CD14-positive monocyte (primary cell): ENCODE results near the gene BAD. TPM values are rescaled to one million over a fixed set of nuclear protein-coding genes. Genes with fewer than 3 reads are reported as not detected.

Experiments used
- DNase-seq, 3 donors: peaks; one replicate each; pipeline ENCODE4 v3.0.0-alpha.2; 2011 to 2022
- H2AFZ ChIP-seq: 2 replicates; pipeline ENCODE4 v1.6.0; 2012; ENCODE audit warnings: mild to moderate bottlenecking, low read depth, low read length, inconsistent platforms; ENCODE audit not compliant: insufficient read depth, poor library complexity, severe bottlenecking
- H3K27ac ChIP-seq, 2 donors: 1 replicate in 1 of 2; 2 replicates in 1 of 2; pipeline ENCODE4 v1.5.1; 2012 to 2013; ENCODE audit warnings: low read length in 2 of 2, control low read depth in 1 of 2, inconsistent platforms in 1 of 2, low read depth in 1 of 2, mild to moderate bottlenecking in 1 of 2
- H3K27me3 ChIP-seq, 2 donors: one replicate each; pipeline versions ENCODE4 v1.6.0 to v1.6.1; 2011 to 2013; ENCODE audit warnings: low read length in 2 of 2; ENCODE audit not compliant: control insufficient read depth in 2 of 2, insufficient read depth in 2 of 2
- H3K36me3 ChIP-seq, 2 donors: replicated peaks in 1 of 2; 1 replicate in 1 of 2; 2 replicates in 1 of 2; pipeline versions ENCODE4 v1.5.1 to v1.6.1; 2012 to 2013; ENCODE audit warnings: low read length in 2 of 2, control low read depth in 1 of 2, inconsistent platforms in 1 of 2, mild to moderate bottlenecking in 1 of 2; ENCODE audit not compliant: insufficient read depth in 2 of 2, control insufficient read depth in 1 of 2
- H3K4me1 ChIP-seq, 2 donors: 1 replicate in 1 of 2; 2 replicates in 1 of 2; pipeline versions ENCODE4 v1.5.1 to v1.6.1; 2012 to 2013; ENCODE audit warnings: low read length in 2 of 2, control low read depth in 1 of 2, inconsistent platforms in 1 of 2, mild to moderate bottlenecking in 1 of 2, moderate library complexity in 1 of 2; ENCODE audit not compliant: insufficient read depth in 2 of 2, control insufficient read depth in 1 of 2
- H3K4me2 ChIP-seq: replicated peaks from 2 replicates; pipeline ENCODE3; 2012; ENCODE audit warnings: low read length, moderate library complexity, mild to moderate bottlenecking; ENCODE audit not compliant: poor library complexity, severe bottlenecking; ENCODE audit errors: extremely low read depth
- H3K4me3 ChIP-seq, 3 experiments: fragments of 200-600 bp in 1 of 3; sonication (generic) in 1 of 3; replicated peaks in 1 of 3; 1 replicate in 2 of 3; 2 replicates in 1 of 3; pipeline ENCODE4 v1.5.1; 2011 to 2013; ENCODE audit warnings: low read length in 3 of 3, mild to moderate bottlenecking in 3 of 3, control low read depth in 2 of 3, low read depth in 2 of 3, inconsistent platforms in 1 of 3, moderate library complexity in 1 of 3
- H3K79me2 ChIP-seq: 2 replicates; pipeline ENCODE4 v1.6.0; 2012; ENCODE audit warnings: mild to moderate bottlenecking, control low read depth, inconsistent platforms, low read length, moderate library complexity; ENCODE audit not compliant: insufficient read depth
- H3K9ac ChIP-seq: 2 replicates; pipeline ENCODE4 v1.6.0; 2017; ENCODE audit warnings: low read length, mild to moderate bottlenecking; ENCODE audit not compliant: insufficient read depth, poor library complexity, severe bottlenecking
- H3K9me3 ChIP-seq, 2 donors: replicated peaks in 1 of 2; 1 replicate in 1 of 2; 2 replicates in 1 of 2; pipeline versions ENCODE4 v1.5.1 to v1.6.1; 2012 to 2013; ENCODE audit warnings: low read length in 2 of 2, control low read depth in 1 of 2; ENCODE audit not compliant: control insufficient read depth in 1 of 2, insufficient read depth in 1 of 2
- H4K20me1 ChIP-seq: 2 replicates; pipeline ENCODE4 v1.6.0; 2012; ENCODE audit warnings: mild to moderate bottlenecking, low read length, control low read depth, moderate library complexity; ENCODE audit not compliant: insufficient read depth
- H3K27ac Mint-ChIP-seq, 7 donors: one replicate each; pipeline ENCODE4 v1.8.0; 2020; ENCODE audit warnings: mild to moderate bottlenecking in 7 of 7, mixed read lengths in 7 of 7, moderate library complexity in 6 of 7, inconsistent platforms in 2 of 7
- H3K27me3 Mint-ChIP-seq, 3 donors: one replicate each; pipeline ENCODE4 v1.8.0; 2021 to 2022; ENCODE audit warnings: low read depth in 3 of 3, mild to moderate bottlenecking in 3 of 3, mixed read lengths in 3 of 3, moderate library complexity in 3 of 3, inconsistent platforms in 1 of 3
- H3K36me3 Mint-ChIP-seq, 2 donors: one replicate each; pipeline ENCODE4 v1.8.0; 2020; ENCODE audit warnings: mixed read lengths in 2 of 2, inconsistent platforms in 1 of 2, mild to moderate bottlenecking in 1 of 2
- H3K4me1 Mint-ChIP-seq: one replicate; pipeline ENCODE4 v1.8.0; 2020; ENCODE audit warnings: mild to moderate bottlenecking, mixed read lengths
- H3K4me3 Mint-ChIP-seq, 2 donors: one replicate each; pipeline ENCODE4 v1.8.0; 2020; ENCODE audit warnings: mild to moderate bottlenecking in 2 of 2, mixed read lengths in 2 of 2, moderate library complexity in 1 of 2
- H3K9me3 Mint-ChIP-seq, 7 donors: one replicate each; pipeline ENCODE4 v1.8.0; 2020 to 2022; ENCODE audit warnings: mixed read lengths in 7 of 7, mild to moderate bottlenecking in 6 of 7, moderate library complexity in 6 of 7, inconsistent platforms in 2 of 7
- WGBS: methylation state at CpG from one replicate; pipeline ENCODE4 v1.1.5; 2013; ENCODE audit warnings: missing lambda C conversion rate; ENCODE audit not compliant: insufficient coverage; 5-methylcytosine and 5-hydroxymethylcytosine counted together
- intact Hi-C, 2 donors: fragments of 100-400 bp; cut with micrococcal nuclease; formaldehyde crosslinking; loops; one replicate each; pipeline versions ENCODE4 v1.15.0 to v1.15.1; 2023
- polyA plus RNA-seq, 3 donors: library from polyadenylated mRNA; depleted of rRNA in 1 of 3; unstranded in 2 of 3; stranded (reverse) in 1 of 3; fragments of 300-500 nt in 2 of 3; fragments of >200 nt in 1 of 3; fragmentation: Illumina TruSeq in 2 of 3; gene quantifications; 1 replicate in 2 of 3; 2 replicates in 1 of 3; pipeline ENCODE4 v1.2.3, GENCODE V29; 2012 to 2021
- TF ChIP-seq, protein P1 (sequence below): fragments of 200-600 bp; IDR thresholded peaks from one replicate; pipeline ENCODE4 v1.8.0; 2022; ENCODE audit warnings: antibody characterized with exemption, mild to moderate bottlenecking

BAD gene
- polyA plus RNA-seq, 3 donors: 21.1 to 63.2 (median 48.7) TPM

DNA sequence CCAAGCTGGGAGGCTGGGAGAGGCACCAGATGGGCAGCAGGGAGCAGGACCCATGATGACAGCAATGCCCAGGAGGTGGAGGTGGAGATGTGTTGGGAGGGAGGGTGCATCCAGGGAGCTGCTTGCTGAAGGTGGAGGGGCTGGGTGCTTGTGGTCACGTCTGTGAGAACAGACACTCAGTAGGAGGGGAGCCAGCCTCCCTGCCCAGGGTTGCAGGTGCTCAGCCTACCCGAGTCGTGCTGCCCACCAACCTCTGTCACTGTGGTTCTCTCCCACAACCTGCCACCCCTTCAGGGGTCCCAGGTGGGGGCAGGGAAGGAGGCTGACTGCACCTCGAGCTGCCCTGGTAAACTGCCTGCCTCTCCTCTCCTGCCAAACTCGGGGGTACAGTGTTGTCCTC lies 38.9 kb upstream of the BAD start:
- H3K9me3 Mint-ChIP-seq: peaks cover 0 to 7% (median 3%) of the 10 kb centered on the region in 7 donors
- DNase-seq: no peak
- Histone ChIP-seq H3K27me3 (no peaks in the 10 kb centered on the region), H3K36me3 (peaks cover 19 to 30% of the 10 kb centered on the region in 2 donors), H3K9me3 (no peaks in the 10 kb centered on the region), H3K4me3 (no peak overlapping the region), H3K4me2 (no peak overlapping the region), H3K27ac (no peak overlapping the region), H3K4me1 (peaks cover 12 to 16% of the 10 kb centered on the region in 2 donors), H3K79me2 (peaks cover 4% of the 10 kb centered on the region), H2AFZ (no peak overlapping the region), H3K9ac (no peak overlapping the region), H4K20me1 (no peaks in the 10 kb centered on the region)
- H3K27me3 Mint-ChIP-seq: peaks cover 0 to 4% (median 0%) of the 10 kb centered on the region in 3 donors
- H3K4me1 Mint-ChIP-seq: peaks cover 16% of the 10 kb centered on the region
- no peak overlapping the region for H3K27ac Mint-ChIP-seq
- intact Hi-C loops: no loop called here
- WGBS: 90% methylated on average over 1 of the region's 5 CpGs
- no peak overlapping the region for H3K4me3 Mint-ChIP-seq
- TF ChIP-seq, protein P1, sequence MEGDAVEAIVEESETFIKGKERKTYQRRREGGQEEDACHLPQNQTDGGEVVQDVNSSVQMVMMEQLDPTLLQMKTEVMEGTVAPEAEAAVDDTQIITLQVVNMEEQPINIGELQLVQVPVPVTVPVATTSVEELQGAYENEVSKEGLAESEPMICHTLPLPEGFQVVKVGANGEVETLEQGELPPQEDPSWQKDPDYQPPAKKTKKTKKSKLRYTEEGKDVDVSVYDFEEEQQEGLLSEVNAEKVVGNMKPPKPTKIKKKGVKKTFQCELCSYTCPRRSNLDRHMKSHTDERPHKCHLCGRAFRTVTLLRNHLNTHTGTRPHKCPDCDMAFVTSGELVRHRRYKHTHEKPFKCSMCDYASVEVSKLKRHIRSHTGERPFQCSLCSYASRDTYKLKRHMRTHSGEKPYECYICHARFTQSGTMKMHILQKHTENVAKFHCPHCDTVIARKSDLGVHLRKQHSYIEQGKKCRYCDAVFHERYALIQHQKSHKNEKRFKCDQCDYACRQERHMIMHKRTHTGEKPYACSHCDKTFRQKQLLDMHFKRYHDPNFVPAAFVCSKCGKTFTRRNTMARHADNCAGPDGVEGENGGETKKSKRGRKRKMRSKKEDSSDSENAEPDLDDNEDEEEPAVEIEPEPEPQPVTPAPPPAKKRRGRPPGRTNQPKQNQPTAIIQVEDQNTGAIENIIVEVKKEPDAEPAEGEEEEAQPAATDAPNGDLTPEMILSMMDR: no peak
- peaks cover 24 to 37% of the 10 kb centered on the region in 2 donors for H3K36me3 Mint-ChIP-seq

DNA sequence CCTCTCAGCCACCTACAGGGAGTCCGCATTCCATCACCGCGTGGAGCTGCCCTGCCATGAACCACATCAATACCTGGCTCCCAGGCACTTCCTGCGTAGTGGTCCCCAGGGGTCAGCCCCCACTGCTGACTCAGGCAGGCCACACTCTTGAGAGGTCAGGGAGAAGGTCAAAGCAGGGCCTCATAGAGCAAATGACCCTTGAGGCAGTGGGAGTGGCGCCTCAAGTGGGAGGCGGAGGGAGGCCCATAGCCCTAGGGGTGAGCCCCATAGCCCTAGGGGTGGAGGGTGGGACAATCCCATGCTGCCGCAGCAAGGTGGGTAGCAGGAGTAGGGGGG lies 38.4 kb upstream of the BAD start:
- intact Hi-C loops: no loop called here

More for the DNA sequence above, 38.4 kb upstream of the BAD start:
- H3K4me2 ChIP-seq: no peak overlapping the region
- 98% methylated on average over 7 of the region's 7 CpGs for WGBS
- Mint-ChIP-seq H3K27ac (no peak overlapping the region), H3K4me3 (no peak overlapping the region), H3K4me1 (peaks cover 15% of the 10 kb centered on the region), H3K36me3 (peaks cover 24 to 37% of the 10 kb centered on the region in 2 donors), H3K27me3 (peaks cover 0 to 4% (median 0%) of the 10 kb centered on the region in 3 donors), H3K9me3 (peaks cover 0 to 7% (median 3%) of the 10 kb centered on the region in 7 donors)
- H4K20me1 ChIP-seq: no peaks in the 10 kb centered on the region
- TF ChIP-seq, protein P1: no peak
- H2AFZ ChIP-seq: no peak overlapping the region
- H3K27me3 ChIP-seq: no peaks in the 10 kb centered on the region
- H3K9me3 ChIP-seq: no peaks in the 10 kb centered on the region
- peaks cover 19 to 30% of the 10 kb centered on the region in 2 donors for H3K36me3 ChIP-seq
- peaks cover 4% of the 10 kb centered on the region for H3K79me2 ChIP-seq
- H3K4me3 ChIP-seq: no peak overlapping the region
- no peak overlapping the region for H3K9ac ChIP-seq
- H3K4me1 ChIP-seq: peaks cover 12 to 19% of the 10 kb centered on the region in 2 donors
- DNase-seq: no peak
- H3K27ac ChIP-seq: no peak overlapping the region
